Left hindlimb (tissue), 1 donor: ENCODE measurements around the gene LAMA5.

ENCODE experiments used
- DNase-seq: peaks from one replicate; pipeline ENCODE4 v3.0.0-alpha.2; 2018

Gene LAMA5

DNA sequence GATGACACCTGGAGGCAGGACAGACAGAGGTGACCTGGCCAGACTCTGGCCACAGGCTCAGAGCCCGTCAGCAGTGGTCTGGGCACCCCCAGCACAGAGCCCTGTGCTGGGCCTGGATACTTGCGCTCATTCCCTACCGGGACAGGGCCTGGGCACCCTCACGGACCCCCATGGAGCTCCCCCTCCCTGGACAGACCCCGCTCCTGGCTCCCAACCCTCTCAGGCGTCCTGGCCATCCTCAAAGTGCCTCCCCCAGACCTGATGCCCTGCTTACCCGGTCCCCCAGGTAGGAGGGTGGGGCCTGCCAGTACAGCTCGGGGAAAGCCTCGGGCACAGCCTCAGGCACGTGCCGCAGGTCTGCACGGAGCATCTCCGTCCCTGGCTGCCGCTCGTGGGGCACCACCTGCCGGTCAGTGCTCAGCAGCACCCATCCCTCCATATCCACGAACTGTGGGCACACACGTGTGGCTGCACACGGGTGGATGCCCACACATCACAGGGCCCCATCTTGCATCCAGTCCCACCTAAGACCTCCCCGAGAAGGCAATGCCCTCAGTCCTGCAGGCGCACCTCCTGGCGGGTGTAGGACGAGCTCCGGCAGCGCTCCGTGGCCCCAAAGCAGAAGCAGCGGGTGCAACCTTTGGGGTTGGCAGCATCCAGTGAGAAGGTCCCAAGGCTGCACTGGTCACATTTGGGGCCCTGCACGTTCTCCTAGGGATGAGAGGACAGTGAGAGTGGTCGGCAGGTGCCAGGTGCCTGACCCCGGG is 40.0 kb downstream of the LAMA5 start:
- no peak for DNase-seq

GRCh38 chr20:62326559-62326958 is 40.6 kb downstream of the LAMA5 start:
- no peak for DNase-seq

- DNase-seq: no peak
Observed at GRCh38 chr20:62325172-62325905, 41.8 kb downstream of the LAMA5 start.

- no peak for DNase-seq
Observed at GRCh38 chr20:62323980-62324906, 42.9 kb downstream of the LAMA5 start.

- DNase-seq: no peak
Observed at GRCh38 chr20:62323146-62323979, 43.7 kb downstream of the LAMA5 start.

DNA sequence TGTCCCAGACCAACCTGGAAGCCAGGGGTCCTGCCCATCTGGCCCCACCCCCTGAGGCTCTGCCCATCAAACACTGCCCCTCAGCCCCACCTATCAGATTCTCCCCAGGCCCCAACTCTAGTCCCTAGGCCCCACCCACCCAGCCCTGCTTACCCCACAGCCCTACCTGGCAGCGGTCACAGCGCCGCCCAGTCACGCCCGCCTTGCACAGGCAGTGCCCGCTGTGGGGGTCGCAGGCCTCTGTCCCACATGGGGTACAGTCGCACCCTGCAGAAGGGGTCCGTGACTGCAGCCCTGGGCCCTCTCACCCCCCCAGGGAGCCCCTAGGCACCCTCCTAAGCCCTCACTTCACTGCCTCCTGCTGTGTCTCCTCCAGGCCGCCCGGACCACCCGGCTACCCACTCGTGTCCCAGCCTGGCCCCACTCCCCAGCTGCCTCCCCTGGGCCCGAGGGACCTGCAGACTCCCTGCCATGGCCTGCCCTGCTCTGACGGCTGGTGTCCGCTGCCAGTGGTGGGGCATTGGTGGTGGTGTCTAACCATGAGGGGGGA is 44.5 kb downstream of the LAMA5 start:
- no peak for DNase-seq

- no peak for DNase-seq
Observed at GRCh38 chr20:62321975-62322374, 45.1 kb downstream of the LAMA5 start.

GRCh38 chr20:62321521-62321948 is 45.6 kb downstream of the LAMA5 start:
- no peak for DNase-seq

DNA sequence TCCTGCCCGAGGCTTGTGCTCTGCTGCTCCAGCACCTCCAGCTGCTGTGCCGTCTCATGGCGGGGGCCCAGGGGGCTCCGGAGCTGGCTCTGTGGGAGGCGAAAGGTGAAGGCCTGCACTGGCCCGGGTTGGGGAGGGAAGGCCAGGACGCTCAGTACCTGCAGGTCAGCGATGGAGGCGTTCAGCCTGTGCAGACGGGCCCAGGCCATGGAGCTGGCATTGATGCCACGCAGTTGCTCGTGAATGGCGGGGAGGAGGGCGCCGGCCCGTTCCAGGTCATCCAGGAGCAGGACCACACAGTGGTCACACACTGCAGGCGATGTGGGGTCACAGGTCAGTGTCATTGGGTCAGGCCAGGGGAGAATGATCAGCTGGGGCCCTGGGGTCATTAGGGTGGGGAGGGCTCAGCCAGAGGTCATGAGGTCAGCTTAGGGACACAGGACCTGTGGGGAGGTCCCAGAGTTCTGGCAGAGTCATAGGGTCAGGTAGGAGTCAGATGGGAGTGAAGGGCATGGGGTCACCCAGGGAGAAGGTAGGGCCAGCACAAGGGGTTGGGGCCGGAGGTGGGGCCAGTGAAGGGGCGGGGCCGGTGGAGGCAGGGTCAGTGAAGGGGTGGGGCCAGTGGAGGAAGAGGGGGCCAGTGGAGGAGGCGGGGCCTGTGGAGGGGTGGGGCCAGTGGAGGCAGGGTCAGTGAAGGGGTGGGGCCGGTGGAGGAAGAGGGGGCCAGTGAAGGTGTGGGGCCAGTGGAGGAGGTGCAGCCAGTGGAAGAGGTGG is 46.3 kb downstream of the LAMA5 start:
- DNase-seq: no peak

DNA sequence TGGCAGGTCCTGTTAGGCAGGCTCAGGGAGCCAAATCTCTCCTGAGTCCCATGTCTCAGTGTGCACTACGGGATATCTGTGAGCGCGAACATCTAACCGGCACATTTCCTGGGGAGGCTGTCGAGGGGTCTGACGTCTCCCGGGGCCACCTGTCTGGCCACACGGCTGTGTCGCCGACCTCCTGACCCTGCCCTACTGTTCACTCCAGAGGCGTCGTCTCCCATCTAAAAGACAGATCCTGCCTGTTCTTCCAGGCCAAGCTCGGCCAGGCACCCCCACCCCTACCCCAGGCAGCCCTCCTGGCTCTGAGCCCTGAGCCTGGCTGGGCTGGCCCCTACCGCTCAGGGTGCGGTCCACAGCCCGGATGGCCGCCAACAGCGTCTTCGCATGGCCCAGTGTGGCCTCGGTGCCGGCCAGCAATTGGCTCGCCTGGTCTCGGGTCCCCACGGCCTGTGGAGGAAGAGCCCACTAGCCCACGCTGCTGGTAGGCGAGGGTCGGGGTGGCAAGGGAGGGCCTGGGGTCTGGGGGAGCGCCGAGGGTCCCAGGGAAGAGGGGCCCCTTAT is 47.7 kb downstream of the LAMA5 start:
- no peak for DNase-seq

DNA sequence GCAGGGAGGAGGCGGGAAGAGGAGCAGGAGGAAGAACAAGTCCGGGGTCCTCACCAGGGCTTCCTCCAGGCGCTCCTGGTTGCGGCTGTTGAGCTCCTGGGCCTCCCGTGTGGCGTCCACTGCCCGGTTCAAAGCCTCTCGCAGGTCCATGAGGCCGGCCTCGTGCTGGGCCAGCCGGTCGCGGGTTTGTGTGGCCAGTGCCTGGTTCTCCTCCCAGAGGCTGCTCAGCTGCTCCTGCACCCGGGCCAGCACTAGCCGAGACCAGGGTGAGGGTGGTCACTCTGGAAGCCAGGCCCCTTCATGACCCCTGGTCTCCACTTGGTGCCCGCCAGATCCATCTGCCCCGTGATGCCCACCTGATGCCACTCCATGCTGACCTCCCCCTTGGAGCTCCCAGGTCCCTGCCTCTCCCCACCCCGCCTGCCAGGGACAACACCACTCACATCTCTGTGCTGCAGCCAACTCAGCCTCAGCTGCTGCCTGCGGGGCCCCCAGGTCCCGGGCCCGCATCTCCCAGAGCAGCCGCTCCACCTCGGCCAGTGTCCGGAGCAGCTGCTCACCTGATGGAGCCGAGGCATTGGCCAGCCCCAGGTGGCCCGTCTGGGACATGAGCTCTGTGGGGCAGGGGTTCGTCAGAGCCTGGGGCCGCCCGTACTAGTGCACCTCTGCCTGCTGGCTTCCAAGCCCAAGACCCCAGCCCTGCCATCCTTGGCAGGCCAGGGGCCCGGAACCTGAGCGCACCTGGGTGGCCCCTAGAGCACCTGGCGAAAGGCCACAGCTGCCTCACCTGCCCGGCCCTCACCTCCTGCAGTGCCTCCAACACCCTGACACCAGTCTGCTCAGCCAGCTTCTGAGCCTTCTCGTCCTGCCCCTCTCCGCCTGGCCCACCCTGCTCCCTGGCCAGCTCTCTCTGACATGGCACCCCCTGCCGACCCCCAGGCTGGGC is 48.4 kb downstream of the LAMA5 start:
- no peak for DNase-seq

DNA sequence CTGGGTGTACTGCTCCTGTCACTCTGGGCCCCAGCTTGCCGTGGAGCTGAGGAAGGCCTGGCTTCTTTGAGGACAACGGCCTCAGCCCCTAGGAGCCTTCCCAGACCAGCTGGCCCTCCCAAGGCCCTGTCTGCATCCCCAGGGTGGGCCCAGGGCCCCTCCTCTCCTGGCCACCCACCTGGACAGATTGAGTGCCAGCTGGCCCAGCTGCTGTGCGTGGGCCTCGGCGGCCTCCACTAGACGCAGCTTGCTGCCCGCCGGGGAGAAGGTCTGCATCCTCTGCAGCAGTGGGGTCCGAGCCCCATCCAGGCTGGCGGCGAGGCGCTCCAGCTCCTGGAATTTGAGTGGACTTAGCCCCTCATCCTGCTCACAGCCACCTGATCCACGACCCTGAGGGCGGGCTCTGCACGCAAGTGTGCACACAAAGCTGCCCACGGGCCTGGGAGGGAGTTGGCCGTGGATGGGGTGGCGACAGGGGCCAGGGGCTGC is 49.9 kb downstream of the LAMA5 start:
- no peak for DNase-seq

GRCh38 chr20:62316331-62317166 is 50.6 kb downstream of the LAMA5 start:
- DNase-seq: no peak

DNA sequence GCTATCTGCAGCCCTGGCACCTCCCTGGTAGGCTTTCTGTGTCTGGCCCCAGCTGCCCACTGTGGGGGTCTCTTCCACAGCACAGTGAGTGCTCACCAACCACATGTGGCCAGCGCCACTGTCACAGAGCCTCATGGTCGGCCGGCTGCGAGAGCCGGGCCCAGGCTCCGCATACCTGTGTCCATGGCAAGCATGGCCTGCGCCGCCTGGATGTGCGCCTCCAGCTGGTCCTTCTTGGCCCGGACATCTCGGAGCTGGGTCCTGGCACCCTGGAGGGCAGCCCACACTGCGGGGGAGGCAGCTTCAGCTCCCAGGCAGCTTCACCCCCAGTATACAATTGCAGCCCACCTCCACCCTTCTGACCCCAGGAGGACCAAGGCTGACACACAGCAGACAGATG is 51.3 kb downstream of the LAMA5 start:
- no peak for DNase-seq

- DNase-seq: no peak
Observed at GRCh38 chr20:62314711-62315302, 52.3 kb downstream of the LAMA5 start.

DNA sequence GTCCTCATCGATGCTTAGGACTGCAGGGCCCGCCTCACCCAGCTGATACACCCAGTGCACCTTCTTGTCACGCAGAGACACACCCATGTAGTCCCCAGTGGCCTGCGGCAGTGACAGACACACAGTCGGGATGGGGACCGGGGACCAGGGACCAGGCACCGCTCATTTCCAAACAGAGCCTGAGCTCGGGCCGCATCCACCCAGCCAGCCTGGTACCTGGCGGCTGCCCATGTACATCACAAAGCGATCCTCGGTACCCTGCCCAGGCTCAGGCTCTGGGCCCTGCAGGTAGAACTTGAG is 52.8 kb downstream of the LAMA5 start:
- DNase-seq: no peak

GRCh38 chr20:62313460-62314338 is 53.4 kb downstream of the LAMA5 start:
- no peak for DNase-seq
